Colon (tissue), 2 donors: ENCODE results near the gene NTRK3.

Experiments used
- FAIRE-seq: peaks from 2 replicates; lab custom pipeline; 2012; peaks lifted over from hg19 to GRCh38; lab: Jason Lieb, UNC
- donor health status: control.
- donor health status: control.

NTRK3 gene

GRCh38 chr15:88029696-88030095 is 226.8 kb downstream of the NTRK3 start:
- FAIRE-seq: no peak

- no peak for FAIRE-seq
Observed at GRCh38 chr15:88028024-88028423, 228.5 kb downstream of the NTRK3 start.

- no peak for FAIRE-seq
Observed at GRCh38 chr15:88023914-88024313, 232.6 kb downstream of the NTRK3 start.

- FAIRE-seq: no peak
Observed at GRCh38 chr15:88022716-88023115, 233.8 kb downstream of the NTRK3 start.

GRCh38 chr15:88021601-88022000 is 234.9 kb downstream of the NTRK3 start:
- no peak for FAIRE-seq

GRCh38 chr15:88020806-88021205 is 235.7 kb downstream of the NTRK3 start:
- FAIRE-seq: no peak

GRCh38 chr15:88019656-88020055 is 236.9 kb downstream of the NTRK3 start:
- FAIRE-seq: no peak

GRCh38 chr15:88018869-88019641 is 237.5 kb downstream of the NTRK3 start:
- FAIRE-seq: no peak

- no peak for FAIRE-seq
Observed at GRCh38 chr15:88017753-88018152, 238.8 kb downstream of the NTRK3 start.

- FAIRE-seq: no peak
Observed at GRCh38 chr15:88016406-88016805, 240.1 kb downstream of the NTRK3 start.

GRCh38 chr15:88015228-88015860 is 241.2 kb downstream of the NTRK3 start:
- FAIRE-seq: no peak

- FAIRE-seq: no peak
Observed at GRCh38 chr15:88014454-88015160, 241.9 kb downstream of the NTRK3 start.

- FAIRE-seq: no peak
Observed at GRCh38 chr15:88013111-88013510, 243.4 kb downstream of the NTRK3 start.

- FAIRE-seq: no peak
Observed at GRCh38 chr15:88012688-88013087, 243.9 kb downstream of the NTRK3 start.

- FAIRE-seq: no peak
Observed at GRCh38 chr15:88012233-88012632, 244.3 kb downstream of the NTRK3 start.

- no peak for FAIRE-seq
Observed at GRCh38 chr15:88011533-88011932, 245.0 kb downstream of the NTRK3 start.

- FAIRE-seq: no peak
Observed at GRCh38 chr15:88006146-88006545, 250.4 kb downstream of the NTRK3 start.

- no peak for FAIRE-seq
Observed at GRCh38 chr15:88004399-88004798, 252.1 kb downstream of the NTRK3 start.

GRCh38 chr15:88003541-88004327 is 252.8 kb downstream of the NTRK3 start:
- no peak for FAIRE-seq

- no peak for FAIRE-seq
Observed at GRCh38 chr15:88002706-88003105, 253.8 kb downstream of the NTRK3 start.

GRCh38 chr15:87998630-87999029 is 257.9 kb downstream of the NTRK3 start:
- FAIRE-seq: no peak

GRCh38 chr15:87986776-87987175 is 269.8 kb downstream of the NTRK3 start:
- FAIRE-seq: no peak
